ENCODE data around the gene ZDHHC3.

Gene ZDHHC3, protein sequence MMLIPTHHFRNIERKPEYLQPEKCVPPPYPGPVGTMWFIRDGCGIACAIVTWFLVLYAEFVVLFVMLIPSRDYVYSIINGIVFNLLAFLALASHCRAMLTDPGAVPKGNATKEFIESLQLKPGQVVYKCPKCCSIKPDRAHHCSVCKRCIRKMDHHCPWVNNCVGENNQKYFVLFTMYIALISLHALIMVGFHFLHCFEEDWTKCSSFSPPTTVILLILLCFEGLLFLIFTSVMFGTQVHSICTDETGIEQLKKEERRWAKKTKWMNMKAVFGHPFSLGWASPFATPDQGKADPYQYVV

DNA sequence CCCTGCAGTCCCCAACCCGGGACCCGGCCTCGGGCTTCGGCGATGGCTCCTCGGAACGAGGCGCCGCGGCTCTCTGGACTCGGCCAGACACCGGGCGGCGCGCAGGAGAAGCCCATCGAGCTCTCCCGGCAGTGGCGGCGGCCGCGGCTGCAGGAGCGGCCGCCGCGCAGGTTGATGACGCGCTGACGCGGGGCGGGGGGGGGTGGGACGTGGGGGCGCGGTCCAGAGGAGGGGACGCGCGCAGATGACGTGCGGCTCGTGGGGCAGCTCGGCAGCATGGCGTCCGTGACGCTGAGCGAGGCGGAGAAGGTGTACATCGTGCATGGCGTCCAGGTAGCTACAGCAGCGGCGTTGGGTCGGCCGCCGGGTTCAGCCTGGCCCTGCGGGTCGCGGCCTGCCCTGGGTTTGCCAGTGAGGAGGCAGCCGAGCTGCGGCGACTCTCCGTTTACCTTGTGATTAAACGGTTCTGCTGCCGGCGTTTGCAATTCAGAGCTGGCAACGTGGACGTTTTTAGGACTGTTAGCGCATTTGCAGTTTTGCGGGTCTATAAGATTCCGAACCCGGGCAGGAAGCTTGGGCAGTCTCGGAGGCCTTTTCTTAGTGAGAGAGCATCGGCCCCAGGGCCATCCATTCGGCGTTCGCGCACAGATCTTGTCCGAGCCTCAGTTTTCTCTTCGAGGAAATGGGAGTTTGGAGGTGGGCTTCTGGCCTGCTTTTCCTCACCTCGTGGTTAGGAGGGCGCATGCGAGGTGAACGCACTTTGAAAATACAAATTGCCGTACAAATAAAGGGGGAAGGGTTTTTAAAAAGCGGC is at the start of gene ZDHHC3, which contains the start of gene EXOSC7:
TSS of gene ZDHHC3 (minus strand) at position 173 of the 814 bp plus-strand sequence. CDS start 16,738 bp downstream, outside the sequence.
TSS of gene EXOSC7 (plus strand) at position 243 of the 814 bp plus-strand sequence. CDS start at position 277, 34 bp downstream.
- DNase-seq, result peak; percentile 88 to 89

DNA sequence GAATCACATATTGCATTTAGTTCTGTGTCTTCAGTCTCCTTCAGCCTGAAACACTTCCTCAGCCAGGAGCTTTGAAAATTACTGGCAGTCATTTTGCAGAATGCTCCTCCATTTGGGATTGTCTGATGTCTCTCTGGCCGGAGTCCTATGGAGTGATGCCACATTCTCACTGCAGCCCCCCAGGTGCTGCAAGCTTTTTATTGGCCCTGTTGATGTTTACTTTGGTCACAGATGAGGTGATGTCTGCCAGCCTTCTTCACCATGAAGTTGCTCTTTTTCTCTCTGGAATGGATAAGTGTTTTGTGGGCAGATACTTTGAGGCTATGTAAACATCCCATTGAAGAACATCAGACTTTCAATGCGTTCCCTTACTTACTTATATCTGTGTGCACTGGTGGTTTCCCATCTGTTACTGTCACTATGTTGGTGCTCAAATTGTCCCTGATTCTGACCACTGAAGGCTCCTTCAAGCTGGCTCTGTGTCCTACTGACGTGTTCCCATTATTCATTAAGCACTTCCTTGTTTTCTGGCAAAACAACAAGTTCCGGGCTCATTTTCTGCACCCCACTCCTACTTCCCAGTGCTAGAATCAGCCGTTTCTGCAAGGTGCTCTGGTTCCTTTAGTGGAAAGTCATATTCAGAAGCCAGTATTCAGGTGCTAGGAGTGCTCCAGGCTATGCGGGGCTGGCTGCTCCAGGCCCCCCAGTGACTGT is 48.7 kb upstream of the ZDHHC3 start:
- DNase-seq, result no peak

DNA sequence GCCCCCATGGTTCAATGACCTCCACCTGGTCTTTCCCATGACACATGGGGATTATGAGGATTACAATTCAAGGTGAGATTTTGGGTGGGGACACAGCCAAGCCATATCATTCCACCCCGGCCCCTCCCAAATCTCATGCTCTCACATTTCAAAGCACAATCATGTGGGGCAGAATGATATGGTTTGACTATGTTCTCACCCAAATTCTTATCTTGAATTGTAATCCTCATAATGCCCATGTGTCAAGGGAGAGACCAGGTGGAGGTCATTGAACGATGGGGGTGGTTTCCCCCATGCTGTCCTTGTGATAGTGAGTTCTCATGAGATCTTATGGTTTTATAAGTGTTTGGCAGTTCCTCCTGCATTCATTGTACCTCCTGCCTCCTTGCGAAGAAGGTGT is 47.7 kb upstream of the ZDHHC3 start:
- no peak for DNase-seq

DNA sequence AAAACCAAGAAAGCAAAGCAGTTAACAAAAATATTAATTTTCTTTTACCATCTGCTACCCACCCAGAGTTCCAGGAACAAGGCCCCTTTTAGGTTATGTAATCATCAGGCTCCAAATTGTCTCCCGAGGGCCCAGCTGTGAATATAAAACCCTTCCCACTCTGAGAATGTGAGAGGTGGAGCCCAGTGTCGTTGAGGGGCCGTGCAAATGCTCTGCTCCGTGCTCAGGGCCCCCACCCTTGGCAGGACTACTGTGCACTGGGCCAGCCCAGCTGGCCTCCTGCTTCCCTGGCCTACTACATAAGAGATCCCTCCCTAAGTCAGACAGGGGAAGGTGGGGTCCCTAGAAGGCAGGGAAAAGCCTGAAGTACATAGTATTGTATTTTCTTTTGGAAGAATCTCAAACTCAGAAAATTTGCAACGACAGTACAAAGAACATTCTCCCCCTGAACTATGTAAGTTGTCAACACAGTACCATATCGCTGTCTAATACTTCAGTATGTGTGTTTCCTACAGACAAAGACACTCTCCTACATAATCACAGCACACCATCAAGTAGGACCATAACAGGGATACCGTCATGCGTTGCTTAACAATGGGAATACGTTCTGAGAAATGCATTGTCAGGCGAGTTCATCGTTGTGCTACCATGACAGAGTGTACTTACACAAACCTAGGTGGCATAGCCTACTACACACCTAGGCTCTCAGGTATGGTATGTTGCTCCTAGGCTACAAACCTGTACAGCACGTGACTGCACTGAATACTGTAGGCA is 45.7 kb upstream of the ZDHHC3 start:
- DNase-seq, result no peak

DNA sequence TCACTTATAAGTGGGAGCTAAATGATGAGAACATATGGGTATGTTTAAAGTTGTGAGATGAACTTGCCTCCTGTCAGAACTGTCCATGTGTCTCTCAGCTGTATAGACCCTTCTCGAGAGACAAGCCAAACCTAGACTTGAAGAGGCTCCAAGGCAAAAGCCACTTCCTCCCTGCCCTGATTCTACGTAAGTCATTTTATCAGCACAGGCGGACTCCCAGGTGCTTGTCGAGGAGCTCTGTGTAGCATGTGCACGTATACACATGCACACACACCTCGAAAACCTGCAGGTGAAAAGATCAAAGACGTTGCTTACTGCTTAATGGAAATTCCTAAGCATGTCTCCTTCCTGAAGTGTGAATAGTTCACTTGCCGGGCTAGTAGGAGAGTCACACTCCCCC is 44.6 kb upstream of the ZDHHC3 start:
- DNase-seq, result peak; percentile 23 to 33

DNA sequence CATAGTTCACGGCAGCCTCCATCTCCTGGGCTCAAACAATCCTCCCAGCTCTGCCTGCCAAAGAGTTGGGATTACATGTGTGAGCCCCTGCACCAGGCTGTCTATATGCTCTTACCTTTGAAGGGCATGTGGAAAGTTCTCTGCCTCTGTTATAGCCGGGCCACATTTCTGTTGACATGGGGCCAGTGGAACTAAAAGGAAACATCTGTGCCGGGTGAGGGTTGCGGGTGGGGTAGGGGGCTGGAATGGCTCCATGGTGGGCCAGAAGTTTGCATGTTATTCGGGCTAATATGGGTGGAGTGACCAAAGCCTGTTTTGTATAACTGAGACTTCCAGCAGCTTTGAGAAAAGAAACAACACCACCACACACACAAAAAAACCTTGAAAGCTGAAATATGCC is 41.8 kb upstream of the ZDHHC3 start:
- DNase-seq, result no peak

DNA sequence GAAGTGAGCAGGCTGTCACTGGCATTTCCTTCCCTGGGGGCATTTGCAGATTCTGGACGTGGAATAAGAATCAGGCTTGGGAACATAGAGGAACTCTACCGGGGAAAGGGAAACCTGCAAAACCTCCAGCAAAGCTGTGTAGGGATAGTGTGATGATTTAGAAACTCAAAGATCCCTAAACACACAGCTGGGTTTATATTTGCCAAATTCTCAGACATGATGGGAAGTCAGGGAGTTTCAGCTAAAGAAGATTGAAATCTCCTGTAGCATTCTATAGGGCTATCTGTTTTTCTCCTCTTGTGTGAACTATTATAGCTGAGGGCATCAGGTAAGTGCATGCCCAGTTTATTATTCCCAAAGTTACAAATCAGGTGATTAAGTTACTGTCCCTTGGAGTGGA is 40.9 kb upstream of the ZDHHC3 start:
- no peak for DNase-seq

DNA sequence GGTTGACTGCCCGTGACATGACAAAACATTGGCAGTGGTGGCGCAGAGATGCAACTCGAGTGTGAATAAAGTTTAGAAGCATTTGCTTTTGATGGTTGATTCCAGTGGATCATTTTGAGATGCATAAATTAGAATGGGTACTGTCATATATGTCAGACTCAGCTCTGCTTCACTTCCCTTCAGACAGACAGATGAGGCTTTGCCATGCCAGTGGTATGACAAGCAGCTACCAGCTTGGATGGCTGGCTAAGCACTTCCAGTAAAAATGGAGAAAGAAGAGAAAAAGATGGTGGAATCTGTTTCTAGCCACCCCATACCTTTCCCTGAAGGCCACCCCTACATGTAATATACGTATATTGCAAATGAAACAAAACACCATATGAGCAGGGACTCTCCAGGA is 36.6 kb upstream of the ZDHHC3 start:
- no peak for DNase-seq

DNA sequence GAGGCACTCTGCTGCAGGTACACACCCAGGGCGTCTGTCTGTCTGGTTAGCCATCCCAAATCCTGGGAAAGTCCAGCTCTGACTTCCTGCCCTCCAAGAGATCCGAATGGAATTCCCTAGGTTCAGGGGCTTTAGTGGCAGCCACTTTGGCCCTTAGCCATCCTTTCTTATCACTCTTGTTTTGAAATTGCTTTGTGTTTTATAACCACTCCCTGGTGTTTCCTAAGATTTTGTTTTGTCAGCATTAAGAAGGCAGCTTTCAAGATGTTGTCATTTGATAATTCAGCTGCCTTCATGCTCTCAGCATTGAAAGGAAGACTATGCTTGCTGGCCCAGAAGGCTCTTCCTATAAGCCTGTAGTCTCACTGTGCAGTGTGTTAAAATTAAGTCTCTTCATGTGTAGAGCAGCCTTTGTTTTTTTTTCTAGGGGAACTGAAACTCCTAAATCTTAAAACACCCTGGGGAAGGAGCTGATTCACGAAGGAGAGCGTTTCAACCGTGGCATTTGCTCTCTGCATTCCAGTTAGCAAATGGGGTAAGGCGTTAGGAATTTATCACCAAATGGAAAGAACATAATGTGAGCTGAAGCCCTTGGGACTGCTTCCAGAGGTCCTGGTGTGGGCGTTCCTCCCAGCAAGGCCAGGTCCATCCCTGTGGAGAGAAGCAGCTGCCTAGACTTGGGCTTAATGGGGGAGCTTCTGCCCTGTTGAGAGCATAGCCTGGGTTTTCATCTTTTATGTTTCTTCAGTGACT is 36.0 kb upstream of the ZDHHC3 start:
- no peak for DNase-seq

DNA sequence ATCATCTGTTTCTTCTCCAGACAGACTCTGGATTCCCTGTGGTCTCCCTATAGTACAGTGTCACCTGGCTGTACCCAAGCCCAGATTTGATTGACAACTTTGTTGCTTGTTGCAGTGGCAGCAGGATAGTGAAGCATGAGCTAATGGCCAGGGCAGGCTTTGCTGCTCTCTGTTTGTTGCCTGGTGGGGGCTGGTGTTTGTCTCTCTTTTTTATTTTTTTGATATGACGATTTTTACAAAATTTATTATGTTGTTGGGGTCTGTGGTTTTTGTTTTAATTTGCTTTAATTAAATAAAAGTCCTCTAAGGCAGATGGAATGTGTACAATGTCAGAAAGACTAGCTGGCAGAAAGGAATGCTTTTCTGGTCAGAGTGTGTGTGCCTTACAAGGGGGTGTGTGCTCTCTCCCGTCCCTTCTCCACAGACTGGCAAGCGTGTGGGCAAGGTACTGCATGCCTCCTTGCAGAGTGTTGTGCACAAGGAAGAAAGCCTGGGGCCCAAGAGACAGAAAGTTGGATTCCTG is 34.9 kb upstream of the ZDHHC3 start:
- DNase-seq, result no peak

DNA sequence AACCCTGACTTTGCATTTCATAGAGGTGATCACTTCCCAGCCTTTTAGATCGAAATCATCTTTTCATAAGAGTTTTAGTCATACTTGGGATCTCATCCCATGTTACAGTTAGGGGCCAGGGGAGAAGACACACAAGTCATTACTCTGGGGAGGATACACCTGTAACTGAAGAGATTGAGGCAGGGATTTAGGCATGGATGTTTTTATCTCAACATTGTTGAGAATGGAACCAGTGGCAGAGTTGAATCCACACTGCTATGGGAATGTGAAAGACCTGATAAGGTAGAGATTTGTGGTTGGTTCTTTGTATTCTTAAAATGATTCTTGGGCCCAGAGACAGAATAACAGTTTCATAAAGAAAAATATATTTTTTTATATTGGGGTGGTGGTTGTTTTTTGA is 33.9 kb upstream of the ZDHHC3 start:
- DNase-seq, result no peak

DNA sequence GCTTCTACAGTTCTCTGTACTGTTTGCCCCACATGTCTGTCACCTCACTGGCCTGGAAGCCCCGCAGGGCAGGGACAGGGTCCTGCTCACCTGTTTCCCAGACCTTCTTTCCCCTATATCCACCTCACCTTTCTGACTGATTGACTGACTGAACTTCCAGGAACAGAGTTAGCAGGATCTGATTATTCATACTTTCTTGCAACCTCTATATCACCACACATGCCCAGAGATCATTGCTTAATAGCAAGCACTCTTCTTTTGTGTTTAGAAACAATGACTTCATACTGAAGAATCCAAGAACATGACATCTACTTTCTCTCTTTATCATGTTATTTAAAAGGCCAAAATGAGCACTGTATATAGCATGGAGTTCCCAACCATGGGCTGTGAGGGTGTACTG is 32.1 kb upstream of the ZDHHC3 start:
- no peak for DNase-seq

DNA sequence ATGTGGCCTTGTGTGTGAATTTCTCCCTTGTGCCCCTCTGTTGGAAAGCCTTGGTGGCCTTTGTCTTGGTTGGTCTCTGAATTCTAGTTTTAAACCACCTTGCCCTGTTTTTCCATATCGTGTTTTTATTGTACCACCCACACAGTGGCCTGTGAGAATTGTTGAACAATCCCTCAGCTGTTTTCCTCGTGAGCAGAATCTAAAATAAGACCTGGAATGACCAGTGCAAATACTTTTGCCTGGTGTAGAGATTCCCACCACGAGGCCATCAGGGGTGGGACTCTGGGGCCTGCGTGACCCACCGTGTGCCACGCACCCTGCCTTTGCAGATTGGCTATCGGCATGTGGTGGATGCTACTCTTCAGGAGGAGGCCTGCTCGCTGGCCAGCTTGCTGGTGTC is 31.1 kb upstream of the ZDHHC3 start:
- no peak for DNase-seq

DNA sequence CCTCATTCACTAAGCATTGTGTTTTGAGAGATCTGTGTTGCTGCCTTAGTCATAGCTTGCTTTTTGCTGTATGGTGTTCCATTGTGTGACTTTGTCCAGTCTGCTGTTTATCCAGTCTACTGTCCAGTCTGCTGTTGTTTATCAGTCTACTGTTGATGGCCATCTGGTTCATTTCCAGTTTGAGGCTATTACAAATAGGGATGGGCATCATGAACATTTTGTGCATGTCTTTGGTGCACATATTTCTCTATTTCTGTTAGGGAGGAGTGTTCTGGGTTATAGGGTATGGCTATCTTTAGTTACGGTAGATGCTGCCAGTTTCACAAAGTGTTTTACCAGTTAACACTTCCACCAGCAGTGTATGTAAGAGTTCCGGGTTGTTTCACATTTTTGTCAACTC is 27.9 kb upstream of the ZDHHC3 start:
- DNase-seq, result no peak

DNA sequence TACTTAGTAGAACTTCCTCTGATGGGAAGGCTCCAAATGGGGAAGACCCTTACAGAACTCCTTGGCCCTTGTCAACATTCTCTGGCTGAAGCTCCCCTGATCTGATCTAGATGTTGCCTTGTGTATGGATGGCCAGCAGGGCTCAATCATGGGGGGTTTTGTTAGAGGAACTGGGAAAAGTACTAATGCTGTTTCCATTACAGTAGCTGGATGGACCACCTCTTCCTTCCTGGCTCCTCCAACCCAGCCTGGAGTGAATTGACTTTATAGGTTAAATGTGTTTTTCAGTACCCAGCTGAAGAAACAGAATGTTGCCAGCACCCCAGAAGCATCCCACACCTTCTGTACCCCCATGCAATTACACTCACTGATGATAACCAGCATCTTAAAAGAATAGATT is 27.4 kb upstream of the ZDHHC3 start:
- DNase-seq, result no peak

DNA sequence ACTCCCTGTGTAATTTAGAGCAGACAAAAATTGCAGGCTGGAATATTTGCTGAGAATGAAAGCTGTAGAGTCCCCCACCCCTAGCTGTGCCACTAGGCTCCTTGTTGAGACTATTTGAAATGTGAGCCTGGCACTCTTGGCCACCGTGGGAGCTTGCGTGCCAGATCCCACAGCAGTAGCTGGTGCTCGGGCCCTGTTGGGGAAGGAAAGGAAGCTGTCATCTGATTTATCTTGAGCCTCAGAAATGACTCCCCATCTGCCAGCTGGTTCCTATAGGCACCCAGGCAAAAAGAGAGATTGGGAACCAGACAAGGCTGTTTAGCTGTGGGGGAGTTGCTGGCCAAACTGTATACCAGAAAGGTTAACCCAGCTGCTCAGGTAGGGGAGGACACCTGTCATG is 26.7 kb upstream of the ZDHHC3 start:
- no peak for DNase-seq

DNA sequence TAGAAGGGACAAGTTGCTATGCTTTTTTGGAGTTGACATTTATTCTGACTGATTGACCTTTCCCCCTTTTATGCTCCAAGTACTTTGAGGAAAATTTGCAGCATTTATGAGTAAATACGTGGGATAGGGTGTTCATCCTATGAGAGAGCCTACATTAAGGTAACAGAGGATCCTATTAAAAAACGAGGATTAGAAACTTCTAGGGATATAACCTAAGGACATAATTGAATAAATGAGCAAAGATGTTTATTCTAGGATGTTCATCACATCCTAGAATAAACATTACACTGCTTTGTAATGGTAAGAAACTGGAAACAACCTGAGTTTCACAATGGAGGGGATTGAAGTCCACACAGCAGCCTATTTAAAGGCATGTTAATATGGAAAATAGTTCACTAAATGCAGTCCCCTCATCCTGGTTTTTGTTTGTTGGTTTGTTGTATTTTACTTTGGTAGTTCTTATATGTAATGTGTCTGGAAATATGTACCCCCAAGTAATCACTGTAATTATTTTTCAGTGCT is 26.2 kb upstream of the ZDHHC3 start:
- DNase-seq, result no peak

DNA sequence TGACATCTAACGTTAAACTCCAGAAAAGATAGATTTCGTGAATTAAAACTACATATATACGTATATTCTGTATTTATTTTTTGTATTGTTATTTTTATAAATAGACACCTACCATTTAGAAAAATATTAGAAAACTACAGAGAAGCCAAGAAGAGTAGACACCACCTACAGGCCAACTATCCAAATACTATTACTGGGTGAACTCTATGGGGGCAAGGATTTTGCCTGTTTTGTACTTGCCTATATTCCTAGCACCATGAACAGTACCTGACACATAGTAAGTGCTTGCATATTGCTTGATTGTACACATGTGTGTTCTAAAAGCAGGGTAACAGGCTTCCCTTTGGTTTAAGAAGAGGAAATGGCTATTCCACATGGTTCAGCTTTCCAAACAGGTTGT is 25.8 kb upstream of the ZDHHC3 start:
- no peak for DNase-seq

DNA sequence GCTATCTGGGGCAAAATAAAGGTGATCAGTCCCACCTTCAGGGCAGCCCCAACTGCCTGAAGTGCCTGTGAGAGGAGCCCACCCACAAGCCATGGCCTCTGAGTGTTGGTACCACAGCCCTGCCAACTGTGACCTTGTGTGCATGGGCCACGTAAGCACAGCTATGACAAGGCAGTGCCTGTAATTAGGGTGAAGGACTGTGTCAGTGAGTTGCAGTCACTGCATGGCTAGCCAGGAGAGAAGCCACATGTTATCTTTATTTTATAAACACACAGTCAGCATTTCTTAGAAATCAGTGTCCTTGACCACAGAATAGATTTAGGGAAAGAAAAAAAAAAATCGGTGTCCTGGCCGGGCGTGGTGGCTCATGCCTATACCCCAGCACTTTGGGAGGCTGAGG is 24.8 kb upstream of the ZDHHC3 start:
- DNase-seq, result no peak

DNA sequence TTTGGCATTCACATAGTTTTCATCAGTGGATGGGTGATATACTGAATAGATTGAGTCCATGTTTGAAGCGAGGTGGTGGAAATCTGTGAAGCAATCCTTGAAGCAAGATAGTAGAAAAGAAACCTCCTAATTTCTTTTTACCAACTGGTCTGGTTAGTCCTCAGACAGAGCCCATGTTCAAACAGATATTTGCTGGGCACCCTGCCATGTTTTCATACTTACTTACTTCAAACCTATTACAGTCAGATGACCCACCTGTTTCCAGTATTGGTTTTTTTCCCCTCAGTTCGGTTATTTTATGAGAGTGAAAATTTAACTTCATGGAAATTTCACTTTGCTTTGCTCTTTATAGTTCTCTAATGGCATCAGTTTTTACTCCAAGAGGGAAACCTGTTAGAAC is 23.8 kb upstream of the ZDHHC3 start:
- DNase-seq, result no peak

DNA sequence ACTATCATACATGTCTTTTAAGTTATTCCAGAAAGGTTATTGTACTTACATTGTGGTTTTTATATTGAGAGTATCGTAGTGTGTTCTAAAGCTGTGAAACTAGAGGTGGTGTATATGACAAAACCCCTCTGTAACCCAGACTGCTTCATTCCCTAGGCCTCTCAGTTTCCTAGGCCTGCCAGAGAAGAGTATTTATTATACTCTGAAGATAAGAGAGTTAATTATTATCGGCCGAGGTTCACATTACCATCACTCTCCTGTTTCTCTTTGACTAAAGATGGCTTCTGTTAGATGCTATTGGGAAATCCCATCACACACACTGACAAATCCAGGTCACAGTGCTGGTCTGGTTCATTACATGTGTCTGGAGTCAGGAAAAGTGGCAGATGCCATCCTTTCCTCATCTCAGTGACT is 20.6 kb upstream of the ZDHHC3 start:
- DNase-seq, result no peak
